HG03520 (cell line): ENCODE measurements around the gene FGFBP1.

ENCODE experiments used
- ATAC-seq: cut with Tn5 transposase; IDR thresholded peaks from one replicate; pipeline ENCODE4 v1.9.1; 2021; ENCODE audit warnings: mild to moderate bottlenecking, moderate library complexity; ENCODE audit not compliant: unreplicated experiment

Gene FGFBP1

DNA sequence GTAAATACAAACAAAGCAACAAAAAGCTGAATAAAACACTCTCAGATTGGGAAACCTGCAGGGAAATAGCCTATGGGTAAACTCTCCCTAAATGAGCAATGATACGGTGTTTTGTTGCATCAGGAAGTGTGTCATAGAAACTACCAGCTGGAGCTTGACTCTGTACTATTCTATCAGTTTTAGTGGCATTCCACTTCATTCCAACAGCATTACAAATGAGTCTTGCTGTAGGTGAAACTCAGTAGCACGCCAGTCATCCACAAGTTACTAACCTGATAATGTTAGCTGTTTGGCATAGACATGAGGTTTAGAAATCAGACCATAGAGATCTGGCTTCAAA, 24.9 kb downstream of the FGFBP1 start:
- no peak for ATAC-seq

DNA sequence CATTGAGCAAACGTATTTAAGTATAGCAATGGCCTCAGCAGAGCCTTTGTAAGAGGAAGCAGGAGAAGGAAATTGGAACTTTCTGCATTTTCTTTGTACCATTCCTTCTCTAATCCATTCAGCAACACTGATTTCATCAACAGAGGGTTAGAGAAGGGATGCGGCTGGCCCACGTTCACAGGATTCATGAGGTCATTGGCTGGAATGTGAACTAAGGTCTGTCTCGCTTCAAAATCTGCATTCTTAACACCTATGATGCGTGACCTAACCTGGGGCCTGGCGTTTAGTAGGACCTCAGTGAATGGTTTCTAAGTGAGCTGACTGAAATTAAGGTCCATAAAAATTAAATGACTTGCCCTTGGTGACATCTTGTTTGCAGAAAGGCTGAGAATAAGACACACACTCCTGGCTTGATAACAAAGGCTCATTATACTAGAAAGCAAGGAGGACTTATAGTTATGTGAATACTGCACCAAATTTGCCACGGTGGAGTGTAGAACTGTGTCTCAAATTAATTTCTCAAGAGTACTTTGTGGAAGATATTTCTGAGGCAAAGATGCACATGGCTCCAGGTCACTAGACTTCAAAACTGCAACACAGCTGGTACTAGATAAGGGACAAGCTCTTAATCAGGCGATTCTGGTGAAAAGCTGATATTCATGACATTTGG, 25.4 kb downstream of the FGFBP1 start:
- no peak for ATAC-seq

DNA sequence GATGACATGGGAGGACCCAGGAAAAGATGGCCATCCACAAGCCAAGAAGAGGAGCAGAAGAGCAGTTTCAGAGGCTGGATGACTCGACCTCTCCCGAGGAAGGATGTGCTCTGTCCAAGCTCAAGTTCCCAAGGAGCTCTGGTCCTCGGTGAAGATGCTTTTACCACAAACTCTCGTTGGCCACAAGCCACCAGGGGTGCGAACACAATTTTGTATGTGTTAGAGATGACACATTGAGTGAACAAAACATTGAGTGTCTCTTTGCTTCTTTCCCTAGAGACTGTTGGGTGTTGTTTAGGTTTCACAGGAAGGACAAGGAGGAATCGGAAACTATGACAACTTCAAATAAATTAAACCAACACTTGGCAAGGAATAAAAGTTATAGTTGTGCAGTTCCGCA, 26.3 kb downstream of the FGFBP1 start:
- no peak for ATAC-seq

DNA sequence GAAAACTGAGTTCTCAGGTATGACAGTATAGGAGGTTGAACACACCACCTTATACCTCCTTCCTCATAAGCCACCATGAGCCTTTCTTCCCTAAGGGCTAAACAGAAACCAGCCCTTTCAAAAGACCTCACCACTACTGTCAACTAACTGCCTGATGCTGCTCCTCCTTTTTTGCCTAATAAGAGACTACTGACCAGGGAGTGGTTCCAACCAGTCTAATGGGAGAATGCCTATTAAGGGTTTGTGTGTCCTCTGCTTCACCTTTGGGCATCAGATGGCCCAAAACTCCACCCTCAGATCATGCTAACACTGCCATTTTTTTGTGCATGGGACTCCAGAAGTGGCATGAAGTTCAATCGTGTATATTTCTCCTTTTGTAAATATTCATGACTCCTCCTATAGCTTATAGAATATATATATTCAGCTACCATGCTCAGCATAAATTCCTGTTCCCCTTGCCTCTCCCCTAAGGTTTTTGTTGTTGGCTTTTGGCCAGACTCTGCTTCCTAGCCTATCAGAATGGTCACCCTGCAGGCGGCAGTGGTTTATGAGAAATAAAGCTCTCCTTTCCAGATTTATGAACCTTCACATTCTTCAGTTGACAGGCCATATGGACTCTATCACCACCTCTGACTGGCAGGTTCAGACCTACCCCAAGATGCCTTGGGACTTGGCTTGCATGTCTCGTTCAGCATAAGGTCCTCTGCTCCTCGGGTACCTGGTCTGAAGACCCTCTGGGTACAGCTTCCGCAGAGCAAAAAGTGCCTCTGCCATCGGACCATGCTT, 28.2 kb downstream of the FGFBP1 start:
- ATAC-seq = no peak

DNA sequence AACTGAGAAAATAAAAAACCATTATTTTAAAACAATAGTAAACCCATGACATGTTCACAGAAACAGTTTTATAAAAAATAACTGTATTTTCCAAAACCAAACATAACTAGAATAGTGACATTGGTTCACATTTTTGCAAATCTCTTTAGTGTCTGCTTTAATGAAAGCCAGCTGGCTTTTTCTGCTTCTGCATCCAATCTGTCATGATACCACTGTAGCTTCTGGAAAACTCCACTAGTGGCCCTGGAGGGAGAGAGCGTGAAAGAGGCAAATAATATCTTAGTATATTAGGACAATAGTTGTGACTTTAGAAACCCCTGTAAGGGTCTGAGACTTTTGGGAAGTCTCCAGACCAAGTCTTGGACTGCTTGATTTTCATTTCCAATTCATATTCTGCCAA, 31.1 kb downstream of the FGFBP1 start:
- ATAC-seq = no peak

DNA sequence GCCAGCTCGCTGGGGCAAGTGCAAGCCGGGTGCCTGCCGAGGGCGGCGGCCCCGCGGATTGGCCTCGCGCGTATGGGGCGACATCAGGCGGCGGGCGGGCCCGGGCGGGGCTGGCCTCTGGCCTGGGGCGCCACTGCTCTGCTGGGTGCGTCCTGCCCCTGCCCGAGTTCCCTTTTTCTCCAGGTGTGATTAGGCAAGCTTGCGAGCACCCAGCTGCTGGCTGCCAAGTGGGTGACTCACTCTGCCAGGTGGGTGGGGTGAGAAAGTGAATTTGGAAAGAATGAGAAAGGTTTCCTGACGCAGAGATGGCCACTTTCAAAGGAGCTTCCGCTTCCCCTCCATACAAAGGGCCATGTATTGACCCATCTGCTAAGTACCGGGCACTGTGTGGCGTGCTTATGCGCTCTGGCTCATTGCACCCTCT, 32.5 kb downstream of the FGFBP1 start:
- no peak for ATAC-seq

DNA sequence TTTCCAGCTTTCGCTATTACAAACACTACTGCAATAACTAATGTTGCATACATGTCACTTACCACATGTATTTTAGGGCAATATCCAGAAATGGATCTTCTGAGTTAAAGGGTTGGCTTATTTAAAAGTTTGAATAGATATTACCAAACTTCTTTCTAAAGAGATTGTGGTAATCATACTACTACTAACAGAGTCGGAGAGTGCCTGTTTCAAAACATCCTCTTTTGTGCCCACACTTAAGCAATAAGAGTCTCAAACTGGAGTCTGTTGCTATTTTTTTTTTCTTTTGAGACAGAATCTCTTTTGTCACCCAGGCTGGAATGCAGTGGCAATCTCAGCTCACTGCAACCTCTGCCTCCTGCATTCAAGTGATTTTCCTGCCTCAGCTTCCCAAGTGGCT, 35.8 kb downstream of the FGFBP1 start:
- ATAC-seq = no peak

DNA sequence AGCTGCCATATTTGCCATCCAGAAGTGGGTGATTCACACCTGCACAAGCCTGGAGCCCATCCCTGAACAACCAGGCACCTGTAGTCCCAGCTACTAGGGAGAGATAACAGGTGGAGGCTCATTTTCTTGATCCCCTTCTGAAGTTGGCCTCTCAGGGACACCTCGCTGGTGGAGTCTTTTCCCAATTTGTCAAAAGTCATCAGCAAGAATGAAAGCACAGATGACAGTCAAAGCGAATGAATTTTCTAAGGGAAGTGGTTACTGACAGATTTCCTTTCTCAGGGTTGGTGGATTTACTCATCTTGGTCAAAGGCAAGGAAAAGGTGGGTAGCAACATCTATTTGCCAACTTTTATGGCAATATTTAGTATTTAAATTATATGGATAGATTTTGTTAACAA, 36.5 kb downstream of the FGFBP1 start:
- ATAC-seq = no peak

DNA sequence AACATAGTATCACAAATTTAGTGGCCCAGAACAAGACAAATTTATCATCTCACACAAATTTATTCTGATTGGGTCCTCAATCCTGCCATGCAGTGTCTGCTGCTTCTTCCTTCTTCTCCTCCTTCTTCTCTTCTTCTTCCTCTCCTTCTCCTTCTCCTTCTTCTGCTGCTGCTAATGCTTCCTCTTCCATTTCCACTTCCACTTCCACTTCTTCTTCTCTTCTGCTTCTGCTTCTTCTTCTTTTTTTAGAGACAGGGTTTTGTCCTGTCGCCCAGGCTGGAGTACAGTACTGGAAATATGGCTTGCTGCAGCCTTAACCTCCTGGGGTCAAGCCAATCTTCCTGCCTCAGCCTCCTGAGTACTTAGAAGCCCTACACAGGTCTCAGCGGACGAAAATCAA, 37.5 kb downstream of the FGFBP1 start:
- no peak for ATAC-seq

DNA sequence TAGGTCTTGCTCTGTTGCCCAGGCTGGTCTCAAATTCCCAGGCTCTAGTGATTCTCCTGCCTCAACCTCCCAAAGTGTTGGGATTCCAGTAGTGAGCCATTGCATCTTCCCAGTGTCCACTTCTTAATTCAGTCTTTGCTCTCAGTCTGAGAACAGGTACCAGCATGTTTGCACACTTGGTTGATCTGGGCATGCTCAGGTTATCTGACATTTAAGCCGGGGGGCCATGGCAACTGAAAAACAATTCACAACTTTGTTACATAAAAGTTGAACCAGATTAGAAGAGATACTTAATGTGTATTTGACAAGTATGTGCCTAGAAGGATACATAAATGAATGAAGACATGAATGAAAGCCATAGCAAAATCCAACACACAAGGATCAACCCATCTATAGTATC, 39.0 kb downstream of the FGFBP1 start:
- no peak for ATAC-seq

DNA sequence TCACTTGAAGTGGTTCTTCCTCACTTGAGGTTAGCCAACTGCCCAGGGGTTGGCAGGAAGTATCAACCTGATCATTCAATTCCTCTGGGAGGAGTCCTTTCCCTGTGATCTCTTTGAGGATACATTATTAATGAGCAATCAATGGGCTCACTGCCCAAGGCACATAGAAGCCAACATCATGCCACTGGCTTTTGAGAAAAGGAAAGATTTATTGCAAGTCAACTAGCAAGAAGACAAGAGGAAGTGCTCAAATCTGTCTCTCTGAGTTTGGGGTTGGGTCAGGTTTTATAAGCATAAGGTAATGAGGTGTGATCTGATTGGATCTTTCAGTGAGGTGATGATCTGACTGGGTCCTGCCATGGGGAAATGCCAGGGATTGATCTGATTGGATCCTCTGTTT, 39.6 kb downstream of the FGFBP1 start:
- ATAC-seq = no peak

DNA sequence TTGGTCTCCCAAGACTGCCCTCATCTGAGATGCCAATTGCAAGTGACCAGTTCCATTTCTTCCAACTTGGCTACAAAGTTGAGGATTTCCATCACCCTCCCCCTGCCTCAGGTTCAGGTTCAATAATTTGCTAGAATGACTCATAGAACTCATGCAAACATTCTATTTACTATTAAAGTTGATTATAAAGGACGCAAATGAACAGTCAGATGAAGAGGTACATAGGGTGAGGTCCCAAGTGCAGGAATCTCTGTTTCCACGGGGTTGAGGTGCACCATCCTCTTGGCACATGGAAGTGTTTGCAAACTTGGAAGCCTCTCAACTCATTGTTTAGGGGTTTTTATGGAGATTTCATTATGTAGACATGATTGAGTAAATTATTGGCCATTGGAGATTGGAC, 41.0 kb downstream of the FGFBP1 start:
- ATAC-seq = no peak

DNA sequence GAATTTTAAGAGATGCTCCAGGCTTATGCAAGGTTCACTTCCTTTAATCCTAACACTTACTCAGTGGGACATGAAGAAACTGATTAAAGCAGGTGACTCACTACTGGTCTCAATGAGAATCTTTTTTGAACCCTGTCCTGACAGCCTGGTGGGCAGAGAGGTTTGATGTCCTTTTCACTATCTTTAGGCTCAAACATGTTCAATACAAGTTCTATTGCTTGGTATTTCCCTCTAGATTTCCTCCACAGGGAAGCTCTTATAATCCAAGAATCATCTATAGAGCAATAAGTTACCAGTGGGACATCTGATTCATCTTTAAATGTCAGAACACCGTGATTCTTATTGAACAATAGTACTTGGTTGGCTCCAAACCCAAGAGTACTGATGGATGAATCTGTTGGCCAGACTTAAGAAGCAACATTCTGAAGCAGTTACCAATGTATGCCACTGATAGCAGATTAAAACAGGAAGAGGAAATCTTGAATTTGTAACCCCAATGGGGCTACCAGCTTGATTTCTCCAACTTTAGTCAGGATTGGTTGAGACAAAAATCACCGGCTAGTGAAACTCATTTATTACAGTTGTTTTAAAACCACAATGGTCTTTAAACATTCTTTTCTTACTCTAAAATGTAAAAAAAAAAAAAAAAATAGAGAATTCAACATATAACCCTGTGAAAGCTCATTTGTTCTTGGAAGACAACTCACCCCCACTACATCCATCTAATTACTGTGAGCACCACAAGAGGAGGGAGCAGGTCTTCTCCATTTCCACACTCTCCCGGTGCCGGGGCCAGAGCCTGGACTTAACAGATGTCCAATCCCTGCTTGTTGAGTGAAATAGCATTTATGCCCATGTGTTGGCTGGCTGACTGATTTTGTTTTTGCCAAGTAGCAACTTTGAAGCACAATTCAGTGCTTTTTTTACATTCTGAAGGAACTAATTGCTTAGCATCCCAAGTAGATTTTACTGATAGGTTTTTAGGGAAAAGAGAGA, 43.3 kb downstream of the FGFBP1 start:
- ATAC-seq = no peak

DNA sequence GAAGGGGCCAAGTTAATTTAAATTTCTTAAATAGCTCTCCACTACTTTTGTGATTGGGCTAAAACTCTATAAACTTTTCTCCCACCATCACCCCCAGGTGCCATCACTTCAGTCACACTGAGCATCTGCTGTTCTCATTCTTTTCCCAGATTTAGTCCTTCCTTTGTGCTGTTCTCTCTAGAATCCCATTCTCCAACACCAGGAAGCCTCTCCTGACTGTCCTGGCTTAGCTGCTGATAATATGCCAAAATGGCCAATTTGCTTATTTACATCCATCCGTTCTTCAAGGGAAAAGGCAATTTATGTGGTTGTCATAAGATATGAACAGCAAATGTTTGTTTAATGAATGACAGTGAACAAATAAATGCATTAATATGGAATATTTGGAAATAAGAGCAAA, 44.1 kb downstream of the FGFBP1 start:
- ATAC-seq = no peak

DNA sequence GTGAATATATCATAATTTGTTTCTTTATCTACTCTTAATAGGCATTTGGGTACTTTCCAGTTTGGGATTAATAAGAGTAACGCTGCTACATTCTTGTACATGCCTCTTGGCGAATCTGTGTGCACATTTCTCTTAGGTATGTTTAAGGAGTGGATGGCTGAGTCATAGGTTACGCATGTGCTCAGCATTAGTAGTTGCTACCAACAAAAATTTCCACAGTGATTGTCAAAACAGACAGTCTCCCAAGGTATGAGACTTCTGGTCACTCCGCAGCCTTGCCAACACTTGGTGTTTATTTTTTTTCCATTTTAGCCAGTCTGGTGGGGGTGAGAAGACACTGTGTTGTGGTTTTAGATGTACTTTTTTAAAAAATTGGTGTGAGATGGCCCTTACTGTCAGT, 44.6 kb downstream of the FGFBP1 start:
- no peak for ATAC-seq

DNA sequence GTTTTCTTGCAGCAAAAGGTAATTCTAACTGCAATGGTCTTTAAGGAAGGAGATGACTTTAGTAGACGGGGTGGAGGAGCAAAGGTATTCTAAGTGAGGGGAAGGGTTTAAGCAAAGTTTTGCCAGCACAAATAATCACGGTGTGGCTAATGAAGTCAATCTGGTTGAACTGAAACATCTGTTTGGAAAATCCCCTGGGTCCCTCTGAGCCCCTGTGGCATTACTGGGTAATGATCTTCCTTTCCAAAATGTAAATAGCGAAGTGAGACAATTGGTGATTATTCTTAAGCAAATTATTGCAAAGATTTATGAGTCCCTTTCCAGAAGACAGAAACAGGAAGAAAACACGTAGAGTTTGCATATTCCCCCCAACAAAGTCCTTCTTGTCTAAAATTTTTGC, 47.2 kb downstream of the FGFBP1 start:
- ATAC-seq = no peak

DNA sequence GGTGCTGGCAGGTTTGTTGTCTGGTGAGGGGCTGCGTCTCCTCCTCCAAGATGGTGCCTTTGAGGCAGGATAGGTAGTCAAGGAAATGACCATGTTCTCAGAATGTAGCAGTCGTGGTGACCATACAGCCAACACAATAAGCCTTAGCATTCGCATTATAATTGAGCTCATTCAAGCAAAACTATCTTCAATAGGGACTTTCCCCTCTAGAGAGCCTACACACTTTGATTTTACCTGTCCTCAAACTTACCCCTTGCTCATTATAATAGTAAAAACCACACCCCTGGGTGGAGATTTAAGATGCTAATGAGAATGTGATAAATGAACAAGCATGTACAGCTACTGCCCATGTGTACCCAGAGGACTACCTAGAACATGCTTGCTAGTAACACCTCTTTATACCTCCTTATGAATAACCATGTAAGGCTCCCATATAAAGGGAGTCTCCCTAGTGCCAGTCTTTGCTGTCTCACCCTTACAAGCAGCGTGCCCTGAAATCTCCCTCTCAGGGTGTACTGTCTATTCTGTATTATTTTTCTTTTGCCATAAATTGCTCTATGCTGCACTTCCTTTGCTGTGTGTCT, 48.2 kb downstream of the FGFBP1 start:
- no peak for ATAC-seq

DNA sequence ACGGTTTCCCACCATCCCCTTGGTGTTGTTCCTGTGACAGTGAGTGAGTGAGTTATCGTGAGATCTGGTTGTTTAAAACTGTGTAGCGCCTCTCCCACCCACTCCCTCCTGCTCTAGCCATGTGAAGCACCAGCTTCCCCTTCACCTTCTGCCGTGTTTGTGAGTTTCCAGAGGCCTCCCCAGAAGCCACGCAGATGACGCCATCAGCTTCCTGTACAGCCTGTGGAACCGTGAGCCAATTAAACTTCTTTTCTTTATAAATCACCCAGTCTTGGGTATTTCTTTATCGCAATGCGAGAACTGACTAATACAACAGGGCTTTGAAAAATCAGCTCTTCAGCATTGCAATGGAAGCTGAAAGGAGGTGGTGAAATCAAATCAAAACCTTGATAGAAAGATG, 50.0 kb downstream of the FGFBP1 start:
- ATAC-seq = no peak
